HepG2 (cell line): ENCODE data around the gene STK36. TPM values are rescaled to one million over a fixed set of nuclear protein-coding genes. Genes with fewer than 3 reads are reported as not detected.

Experiments
- CENPBD1 ChIP-seq: sonication (generic); formaldehyde crosslinking; IDR thresholded peaks from 2 replicates; pipeline ENCODE4 v1.8.0; 2022; ENCODE audit warnings: missing genetic modification reagents, low read depth, mild to moderate bottlenecking, borderline replicate concordance
- CREB1 ChIP-seq, 2 experiments: fragments of 450-650 bp in 1 of 2; IDR thresholded peaks; 2 replicates each; pipeline ENCODE4 v1.6.1; 2016 to 2017; ENCODE audit warnings: control low read depth in 1 of 2, mild to moderate bottlenecking in 1 of 2, missing compliant biosample characterization in 1 of 2, missing genetic modification characterization in 1 of 2
- DBP ChIP-seq: sonication (generic); formaldehyde crosslinking; IDR thresholded peaks from 2 replicates; pipeline ENCODE4 v1.4.0; 2020; ENCODE audit warnings: missing genetic modification reagents; ENCODE audit errors: not compliant biosample characterization
- HIC2 ChIP-seq: sonication (generic); formaldehyde crosslinking; IDR thresholded peaks from 2 replicates; pipeline ENCODE4 v1.9.0; 2022; ENCODE audit warnings: low read depth, missing genetic modification reagents
- KDM2A ChIP-seq: sonication (generic); formaldehyde crosslinking; IDR thresholded peaks from 2 replicates; pipeline ENCODE4 v1.4.0; 2020; ENCODE audit warnings: low read depth, missing genetic modification reagents, borderline replicate concordance
- MIER3 ChIP-seq: IDR thresholded peaks from 2 replicates; pipeline ENCODE4 v1.6.1; 2016; ENCODE audit warnings: missing compliant biosample characterization, borderline replicate concordance
- MTF2 ChIP-seq: sonication (generic); formaldehyde crosslinking; IDR thresholded peaks from 2 replicates; pipeline ENCODE4 v1.5.0; 2020; ENCODE audit warnings: missing genetic modification reagents, borderline replicate concordance
- PBX3 ChIP-seq: sonication (generic); formaldehyde crosslinking; IDR thresholded peaks from 2 replicates; pipeline ENCODE4 v1.8.1; 2023; ENCODE audit warnings: missing genetic modification reagents, inconsistent platforms, borderline replicate concordance
- REST ChIP-seq, 2 experiments: IDR thresholded peaks; 2 replicates each; pipeline ENCODE4 v1.6.1; 2011 to 2012; ENCODE audit warnings: low read length in 2 of 2, borderline replicate concordance in 1 of 2, low read depth in 1 of 2, mild to moderate bottlenecking in 1 of 2, moderate library complexity in 1 of 2
- SIN3A ChIP-seq: IDR thresholded peaks from 2 replicates; pipeline ENCODE4 v1.6.1; 2011; ENCODE audit warnings: low read depth, mild to moderate bottlenecking, control low read depth, low read length, borderline replicate concordance
- SOX6 ChIP-seq, 2 experiments: fragments of 450-650 bp in 1 of 2; sonication (generic) in 1 of 2; formaldehyde crosslinking in 1 of 2; IDR thresholded peaks; 2 replicates each; pipeline versions ENCODE4 v1.4.0 to v1.6.1; 2017 to 2020; ENCODE audit warnings: antibody characterized with exemption in 1 of 2, mild to moderate bottlenecking in 1 of 2, missing genetic modification reagents in 1 of 2
- TGIF2 ChIP-seq: IDR thresholded peaks from 2 replicates; pipeline ENCODE4 v1.6.1; 2016; ENCODE audit warnings: control low read depth, missing compliant biosample characterization
- ZBTB3 ChIP-seq: sonication (generic); formaldehyde crosslinking; IDR thresholded peaks from 2 replicates; pipeline ENCODE4 v1.4.0; 2020; ENCODE audit warnings: low read depth, mild to moderate bottlenecking, moderate library complexity, missing genetic modification reagents, borderline replicate concordance
- ZFP90 ChIP-seq: sonication (generic); formaldehyde crosslinking; IDR thresholded peaks from 2 replicates; pipeline ENCODE4 v1.8.0; 2022; ENCODE audit warnings: missing genetic modification reagents, mild to moderate bottlenecking, inconsistent platforms, borderline replicate concordance
- ZNF329 ChIP-seq: sonication (generic); formaldehyde crosslinking; IDR thresholded peaks from 2 replicates; pipeline ENCODE4 v1.9.0; 2021; ENCODE audit warnings: low read depth, mild to moderate bottlenecking, missing genetic modification reagents
- ZNF343 ChIP-seq: sonication (generic); formaldehyde crosslinking; IDR thresholded peaks from 2 replicates; pipeline ENCODE4 v1.4.0; 2020; ENCODE audit warnings: mild to moderate bottlenecking, missing genetic modification reagents
- ZNF350 ChIP-seq: sonication (generic); formaldehyde crosslinking; IDR thresholded peaks from 2 replicates; pipeline ENCODE4 v1.4.0; 2020; ENCODE audit warnings: mild to moderate bottlenecking, low read depth, missing genetic modification reagents, borderline replicate concordance
- ZNF644 ChIP-seq: IDR thresholded peaks from 2 replicates; pipeline ENCODE4 v1.6.1; 2016; ENCODE audit warnings: low read depth
- ZNF724P ChIP-seq: sonication (generic); formaldehyde crosslinking; IDR thresholded peaks from 2 replicates; pipeline ENCODE4 v1.8.0; 2022; ENCODE audit warnings: missing genetic modification reagents, borderline replicate concordance
- polyA plus RNA-seq, 8 experiments: library from polyadenylated mRNA; depleted of rRNA in 3 of 8; stranded (reverse) in 7 of 8; unstranded in 1 of 8; fragments of >200 nt; fragmentation: Illumina TruSeq in 4 of 8; extraction: Trizol in 4 of 8; gene quantifications; 2 replicates each; pipeline versions ENCODE4 v1.2.1 to v1.2.3, GENCODE V29; 2011 to 2016; ENCODE audit warnings: low read depth in 4 of 8, missing spikeins in 1 of 8, mixed read lengths in 1 of 8; ENCODE audit not compliant: insufficient read depth in 1 of 8
- total RNA-seq, 5 experiments: library from RNA; depleted of rRNA; stranded (reverse); fragments of >200 nt; fragmentation: Illumina TruSeq; extraction: Trizol; gene quantifications; 2 replicates each; pipeline ENCODE4 v1.2.3, GENCODE V29; 2016; ENCODE audit warnings: low read depth in 1 of 5

Gene STK36
- total and polyA plus RNA-seq, 2 of the 13 experiments (the other 11 are each of a cell fraction or from before 2014, with no cell fraction given) = 45.9 to 83.5 TPM

- TF ChIP-seq PBX3 (CRISPR knock-in tag) (no peak), ZNF724P (no peak), ZBTB3 (no peak), DBP (CRISPR knock-in tag) (no peak), ZNF644 (CRISPR knock-in tag) (no peak), ZFP90 (no peak), HIC2 (CRISPR knock-in tag) (0 out of 2 replicates have a peak, but pooled peaks have one; percentile 67), MIER3 (CRISPR knock-in tag) (peak; percentile 54; the same call in 1 of the 2 replicates), CENPBD1 (CRISPR knock-in tag) (no peak), ZNF329 (CRISPR knock-in tag) (0 out of 2 replicates have a peak, but pooled peaks have one; percentile 18), KDM2A (CRISPR knock-in tag) (peak; percentile 82), ZNF350 (CRISPR knock-in tag) (peak; percentile 76; the same call in 1 of the 2 replicates), CREB1 (IDR thresholded peaks at IDR 0.05) (no peak), CREB1 (CRISPR knock-in tag; IDR thresholded peaks at IDR 0.05) (peak; percentile 93), SIN3A (peak; percentile 82), TGIF2 (CRISPR knock-in tag) (peak; percentile 77; the same call in 1 of the 2 replicates), MTF2 (CRISPR knock-in tag) (peak; percentile 73; the same call in 1 of the 2 replicates), SOX6 (IDR thresholded peaks at IDR 0.05) (no peak), SOX6 (CRISPR knock-in tag; IDR thresholded peaks at IDR 0.05) (peak; percentile 81), ZNF343 (CRISPR knock-in tag) (peak; percentile 91), REST (IDR thresholded peaks at IDR 0.05; ENCODE audit: borderline replicate concordance in 1 of 2, low read depth in 1 of 2, low read length in 2 of 2) (peak in 1 of 2 experiments; percentile 42; a peak in 1 of 4 replicates)
Measured at GRCh38 chr2:218659258-218659987, 12.5 kb upstream of the STK36 start, which contains the start of the genes BCS1L and ZNF142 (continued).
